GM04504 (cell line): ENCODE data around the gene KMT2C.
"Not testable (repeated sequence)": the region's sequence is repeated elsewhere in the genome, so short reads cannot be mapped to it uniquely, and the experiment has no call there.

Experiments used
- DNase-seq: peaks from one replicate; pipeline ENCODE4 v3.0.0-alpha.2; 2012; ENCODE audit warnings: low read depth

KMT2C gene

GRCh38 chr7:152435384-152436110 lies at the start of gene KMT2C:
Gene KMT2C (minus strand): TSS chr7:152436003. CDS start chr7:152435786, 217 bp downstream.
- DNase-seq, result no peak

- no peak for DNase-seq
Observed at GRCh38 chr7:152481082-152481481, 45.3 kb upstream of the KMT2C start.

DNA sequence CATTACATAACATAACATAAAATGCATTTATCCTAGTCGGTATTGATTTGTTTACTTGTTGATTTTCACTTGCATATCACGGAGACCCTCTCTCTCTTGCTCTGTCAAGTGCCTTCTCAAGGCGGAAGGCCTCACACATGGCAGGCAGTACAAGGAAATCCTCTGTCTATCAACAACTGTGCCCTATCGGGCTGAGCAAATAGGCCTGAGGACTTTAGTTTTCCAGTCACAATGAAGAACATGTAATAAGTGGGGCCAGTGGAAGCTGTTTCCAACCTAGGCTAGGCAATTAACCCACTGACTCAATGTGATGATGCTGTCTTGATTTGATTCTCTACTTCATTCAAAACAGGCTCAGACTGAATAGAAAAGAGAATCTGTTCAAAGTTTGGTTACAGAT lies 44.9 kb upstream of the KMT2C start:
- DNase-seq, result no peak

- no peak for DNase-seq
Observed at GRCh38 chr7:152479595-152479994, 43.8 kb upstream of the KMT2C start.

DNA sequence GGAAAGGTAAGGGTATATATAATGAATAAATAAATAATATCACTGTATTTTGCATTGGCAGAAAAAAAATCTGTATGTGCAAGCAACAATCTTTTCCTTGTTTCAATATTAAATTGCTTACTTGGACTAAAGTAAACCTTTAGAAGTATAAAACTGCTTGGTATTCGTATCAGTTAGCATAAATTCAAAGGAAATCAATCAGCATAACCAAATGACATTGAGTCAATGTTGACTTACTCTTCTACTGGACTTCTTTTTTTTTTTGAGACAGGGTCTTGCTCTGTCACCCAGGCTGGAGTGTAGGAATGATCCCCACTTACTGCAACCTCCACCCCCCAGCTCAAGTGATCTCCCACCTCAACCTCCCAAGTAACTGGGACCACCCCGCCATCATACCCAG lies 42.3 kb upstream of the KMT2C start:
- no peak for DNase-seq

GRCh38 chr7:152477079-152477478 lies 41.3 kb upstream of the KMT2C start:
- no peak for DNase-seq

DNA sequence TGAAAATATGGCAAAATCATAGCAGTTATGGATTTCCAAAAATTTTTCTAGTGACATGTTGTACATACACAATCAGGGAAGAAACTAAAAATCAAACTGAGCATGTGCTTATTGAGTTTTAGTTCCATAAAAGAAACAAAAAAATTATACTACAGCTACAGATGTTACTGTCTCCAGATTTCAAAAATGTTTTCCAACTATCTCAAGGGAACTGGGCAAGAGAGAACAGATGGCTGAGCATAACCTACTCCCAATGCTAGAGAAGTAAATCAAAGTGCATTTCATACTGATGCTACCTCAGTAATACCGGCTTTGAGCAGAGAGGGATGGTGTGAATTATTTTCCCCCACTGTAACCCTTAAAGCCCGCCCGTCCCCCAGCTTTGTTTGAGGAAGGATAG lies 40.7 kb upstream of the KMT2C start:
- no peak for DNase-seq

GRCh38 chr7:152471023-152471620 lies 35.3 kb upstream of the KMT2C start:
- DNase-seq, result not testable (repeated sequence)

GRCh38 chr7:152470251-152471022 lies 34.6 kb upstream of the KMT2C start:
- not testable (repeated sequence) for DNase-seq

- DNase-seq, result not testable (repeated sequence)
Observed at GRCh38 chr7:152469576-152469975, 33.8 kb upstream of the KMT2C start.

DNA sequence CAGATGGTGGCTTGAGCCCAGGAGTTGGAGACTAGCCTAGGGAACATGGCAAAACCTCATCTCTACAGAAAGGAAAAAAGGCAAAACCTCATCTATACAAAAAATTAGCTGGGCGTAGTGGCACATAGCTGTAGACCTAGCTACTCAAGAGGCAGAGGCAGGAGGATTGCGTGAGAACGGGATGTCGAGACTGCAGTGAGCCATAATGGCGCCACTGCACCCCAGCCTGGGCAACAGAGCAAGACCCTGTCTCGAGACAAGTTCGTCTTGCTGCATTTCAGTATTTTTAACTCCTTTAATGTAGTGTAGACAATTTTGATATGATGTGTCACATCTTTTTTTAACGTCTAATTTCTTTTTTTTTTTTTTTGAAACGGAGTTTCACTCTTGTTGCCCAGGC lies 31.4 kb upstream of the KMT2C start:
- DNase-seq, result no peak

DNA sequence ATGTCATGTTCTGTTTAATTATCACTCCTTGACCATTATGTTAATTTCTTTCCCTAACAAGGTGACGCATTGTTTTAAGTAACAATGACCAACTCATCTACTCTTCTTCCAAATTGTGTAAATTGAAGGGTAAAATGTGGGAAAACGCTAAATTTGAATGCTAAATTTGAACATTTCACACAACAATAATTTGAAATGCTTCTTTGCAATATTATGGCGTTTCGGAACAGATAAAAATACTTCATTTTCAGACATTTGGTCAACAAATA lies 29.2 kb upstream of the KMT2C start:
- no peak for DNase-seq

DNA sequence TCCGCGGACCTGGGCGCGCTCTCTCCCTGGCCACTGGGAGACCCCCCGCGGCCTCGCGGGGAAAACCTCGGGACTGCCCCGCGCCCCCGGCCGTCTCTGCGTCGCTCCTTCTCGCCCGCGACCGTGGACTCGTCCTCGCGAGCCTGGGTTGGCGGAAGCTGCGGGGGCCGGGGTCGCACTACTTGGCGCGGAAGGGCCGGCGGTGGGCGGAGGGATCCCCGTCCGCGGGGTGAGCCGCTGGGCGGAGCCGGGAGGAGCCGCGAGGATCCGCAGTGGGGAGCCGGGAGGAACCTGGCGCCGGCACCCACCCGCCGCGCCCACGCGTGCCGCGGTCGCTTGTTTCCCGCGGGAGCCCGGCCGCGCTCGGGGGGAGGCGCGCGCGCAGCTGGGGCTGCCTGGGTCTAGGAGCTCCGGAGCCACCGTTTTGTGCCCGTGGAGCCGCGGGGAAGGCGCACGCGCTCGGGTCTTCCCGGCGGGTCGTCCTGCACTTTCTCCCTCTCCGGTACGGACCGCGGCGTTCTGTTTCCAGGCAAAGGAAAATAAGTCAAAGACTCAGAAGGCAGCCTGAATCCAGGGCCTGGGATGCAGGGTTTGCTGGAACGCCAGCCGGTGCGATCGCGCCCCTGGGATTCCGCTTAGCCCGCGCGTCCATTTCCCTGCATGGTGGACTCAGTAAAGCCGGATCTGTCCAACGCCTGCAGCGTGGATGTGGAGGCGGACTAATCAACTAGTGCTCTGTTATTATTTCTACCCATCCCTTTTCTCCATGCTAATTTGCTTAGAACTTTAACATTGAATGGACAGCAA lies 28.7 kb upstream of the KMT2C start:
- DNase-seq, result peak; percentile 40

- peak; percentile 98 for DNase-seq
Observed at GRCh38 chr7:152463709-152464311, 28.0 kb upstream of the KMT2C start.

DNA sequence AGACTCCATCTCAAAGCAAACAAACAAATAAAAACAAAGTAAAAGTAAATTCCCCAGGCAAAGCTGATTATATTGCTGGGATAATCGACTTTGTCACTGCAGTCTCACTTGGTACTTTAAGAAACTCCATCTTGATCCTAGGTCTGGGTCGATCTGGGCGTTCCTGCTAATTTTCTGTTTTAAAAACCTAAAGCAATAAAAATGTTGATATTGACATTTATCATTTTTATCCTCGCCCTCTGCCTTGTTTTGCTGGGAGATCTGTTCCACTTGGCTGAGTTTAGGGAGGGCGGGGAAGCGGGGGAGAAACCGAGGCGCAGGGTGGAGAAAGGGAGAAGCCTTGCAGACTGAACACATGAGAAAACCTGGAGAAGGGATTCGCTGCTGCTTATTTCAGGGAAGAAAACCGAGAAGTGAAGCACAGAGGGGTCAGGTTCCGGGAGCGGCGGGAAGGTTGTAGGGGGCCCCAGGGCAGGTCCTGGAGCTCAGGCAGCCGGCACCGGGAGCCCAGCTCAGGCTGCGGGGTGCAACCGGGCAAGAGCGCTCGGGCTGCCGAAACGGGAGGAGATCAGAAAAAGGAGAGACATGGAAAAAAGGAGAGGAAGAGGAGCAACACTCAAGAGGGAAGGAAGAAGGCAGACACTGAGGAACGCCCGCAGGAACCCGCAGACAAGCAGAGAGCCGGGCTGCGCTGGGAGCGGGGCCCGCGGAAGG lies 27.3 kb upstream of the KMT2C start:
- peak; percentile 23 for DNase-seq

GRCh38 chr7:152459724-152460251 lies 24.0 kb upstream of the KMT2C start:
- DNase-seq, result no peak

DNA sequence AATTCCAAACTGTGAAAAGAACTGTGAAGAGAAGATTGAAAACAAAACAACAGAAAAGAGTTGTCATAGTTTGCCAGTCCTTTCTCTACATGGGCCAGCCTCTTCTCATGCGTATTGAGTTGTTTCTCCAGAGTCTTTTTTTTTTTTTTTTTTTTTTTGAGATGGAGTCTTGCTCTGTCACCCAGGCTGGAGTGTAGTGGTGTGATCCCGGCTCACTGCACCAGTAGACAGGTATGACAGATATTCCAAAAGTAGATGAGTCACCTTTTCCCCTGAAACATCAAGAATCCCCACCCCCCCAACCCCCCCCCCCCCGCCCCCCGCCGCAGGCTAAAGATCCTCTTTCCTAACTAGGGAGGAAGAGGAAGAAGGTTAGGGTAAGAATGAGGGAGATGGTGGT lies 15.6 kb upstream of the KMT2C start:
- no peak for DNase-seq

DNA sequence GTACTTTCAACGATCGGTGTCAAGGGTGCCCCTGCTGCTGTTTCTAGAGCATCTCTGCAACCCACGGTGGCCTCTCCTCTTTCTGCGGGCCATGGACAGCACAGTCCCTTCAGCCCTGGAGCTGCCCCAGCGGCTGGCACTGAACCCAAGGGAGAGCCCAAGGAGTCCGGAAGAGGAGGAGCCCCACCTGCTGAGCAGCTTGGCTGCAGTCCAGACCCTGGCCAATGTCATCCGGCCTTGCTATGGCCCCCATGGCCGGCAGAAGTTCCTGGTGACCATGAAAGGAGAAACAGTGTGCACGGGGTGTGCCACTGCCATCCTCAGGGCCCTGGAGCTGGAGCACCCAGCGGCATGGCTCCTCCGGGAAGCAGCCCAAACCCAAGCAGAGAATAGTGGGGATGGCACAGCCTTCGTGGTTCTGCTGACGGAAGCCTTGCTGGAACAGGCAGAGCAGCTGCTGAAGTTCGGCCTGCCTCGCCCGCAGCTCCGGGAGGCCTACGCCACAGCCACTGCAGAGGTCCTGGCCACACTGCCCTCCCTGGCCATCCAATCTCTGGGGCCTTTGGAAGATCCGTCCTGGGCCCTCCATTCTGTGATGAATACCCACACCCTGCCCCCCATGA lies 9.7 kb upstream of the KMT2C start:
- DNase-seq, result not testable (repeated sequence)

- DNase-seq, result no peak
Observed at GRCh38 chr7:152443586-152443985, 7.8 kb upstream of the KMT2C start.

- DNase-seq, result no peak
Observed at GRCh38 chr7:152442330-152442835, 6.6 kb upstream of the KMT2C start.
